Heart left ventricle (tissue), 16 donors: ENCODE results near the gene EIF4G3. TPM values are rescaled to one million over a fixed set of nuclear protein-coding genes. Genes with fewer than 3 reads are reported as not detected.

Experiments
- ATAC-seq, 4 donors: fragments of 200-7000 bp; cut with Tn5 transposase; one replicate each; pipeline ENCODE4 v1.9.1; 2020 to 2022; ENCODE audit warnings: moderate library complexity in 4 of 4, mild to moderate bottlenecking in 3 of 4, moderate number of reproducible peaks in 1 of 4
- DNase-seq, 5 donors: peaks; one replicate each; pipeline ENCODE4 v3.0.0-alpha.2; 2020
- H3K27ac ChIP-seq, 12 donors: fragments of 200-600 bp; sonication (generic) in 4 of 12; one replicate each; pipeline versions ENCODE4 v1.5.0 to v1.8.0; 2016 to 2022; ENCODE audit warnings: mild to moderate bottlenecking in 2 of 12
- H3K27me3 ChIP-seq, 9 donors: fragments of 200-600 bp; sonication (generic) in 2 of 9; one replicate each; pipeline versions ENCODE4 v1.5.1 to v1.8.0; 2016 to 2022; ENCODE audit warnings: mild to moderate bottlenecking in 3 of 9
- H3K36me3 ChIP-seq, 9 donors: fragments of 200-600 bp; sonication (generic) in 2 of 9; one replicate each; pipeline versions ENCODE4 v1.5.0 to v1.8.0; 2018 to 2022; ENCODE audit warnings: mild to moderate bottlenecking in 2 of 9
- H3K4me1 ChIP-seq, 12 donors: fragments of 200-600 bp; sonication (generic) in 4 of 12; one replicate each; pipeline versions ENCODE4 v1.5.0 to v1.8.0; 2016 to 2022; ENCODE audit warnings: mild to moderate bottlenecking in 3 of 12
- H3K4me3 ChIP-seq, 12 donors: fragments of 200-600 bp; sonication (generic) in 4 of 12; one replicate each; pipeline versions ENCODE4 v1.5.0 to v1.8.0; 2017 to 2022; ENCODE audit warnings: mild to moderate bottlenecking in 9 of 12, moderate library complexity in 4 of 12
- H3K9me3 ChIP-seq, 12 donors: fragments of 200-600 bp; sonication (generic) in 4 of 12; one replicate each; pipeline versions ENCODE4 v1.5.0 to v1.8.0; 2016 to 2022; ENCODE audit warnings: mild to moderate bottlenecking in 1 of 12
- POLR2A ChIP-seq, 2 donors: fragments of 450-650 bp; IDR thresholded peaks; one replicate each; pipeline ENCODE4 v1.6.1; 2017; ENCODE audit warnings: antibody characterized with exemption in 2 of 2, mild to moderate bottlenecking in 2 of 2, moderate library complexity in 2 of 2
- WGBS, 4 donors: extraction: QIAGEN DNeasy Blood & Tissue Kit in 2 of 4; methylation state at CpG; one replicate each; pipeline versions ENCODE4 v1.1.5 to v1.1.7; 2013 to 2018; 5-methylcytosine and 5-hydroxymethylcytosine counted together
- intact Hi-C, 10 donors: fragments of 100-400 bp; cut with DNase I; formaldehyde crosslinking; loops; one replicate each; pipeline versions ENCODE4 v1.11.1 to v1.14.2; 2022
- polyA plus RNA-seq, 2 donors: library from polyadenylated mRNA; stranded (reverse); fragments of 200-250 nt; gene quantifications; one replicate each; pipeline ENCODE4 v1.2.3, GENCODE V29; 2013
- total RNA-seq, 9 donors: library from RNA; depleted of rRNA in 2 of 9; stranded (reverse); fragments of >200 nt in 2 of 9; fragmentation: NEBNext Ultra II Directional in 3 of 9; extraction: Animal tissue kit (Norgen Biotek cat#: 25700) in 3 of 9; gene quantifications; one replicate each; pipeline versions ENCODE4 v1.1.0 to v1.2.4, GENCODE V29; 2016 to 2023
- TF ChIP-seq, protein P1 (sequence below), 12 donors: fragments of 200-600 bp; sonication (generic) in 4 of 12; IDR thresholded peaks; one replicate each; pipeline versions ENCODE4 v1.5.0 to v1.8.0; 2018 to 2022; ENCODE audit warnings: antibody characterized with exemption in 12 of 12, mild to moderate bottlenecking in 5 of 12
- donor health status: ischemic (EF 13 %, LVEDD 7.1; RV severe dilation, severe dysfunction).
- donor health status: healthy with polysubstance abuse.
- donor health status: DM: no; HTN: yes; CAD: no.
- donor health status: DM: no; HTN: no; CAD: no.
- donor health status: ischemic (EF 25% LVEDD 6.9; RV normal size, moderate dysfunction).
- donor health status: ischemic (EF 25% LVEDD 5.7; RV mildly dilated, moderate dysfunction).
- donor health status: healthy.
- donor health status: DM: yes; HTN: yes; CAD: no.
- donor health status: ischemic (EF 35%, LVEDD 5.7; RV mildly dilated, moderate dysfunction).
- donor health status: nonischemic (EF 11% LVEDD 7.7; RV severe dilation, severe dysfunction).
- donor health status: DM: yes; HTN: yes; CAD: no.
- donor health status: PGD.
- donor health status: ischemic (EF 29% LVEDD 5.4; RV normal size, mild dysfunction).
- donor health status: nonischemic (EF 23%, LVEDD 6.1; RV moderate dilation, normal function).

The EIF4G3 gene
- total and polyA plus RNA-seq, 11 donors: 14.6 to 49.0 (median 36.2) TPM

DNA sequence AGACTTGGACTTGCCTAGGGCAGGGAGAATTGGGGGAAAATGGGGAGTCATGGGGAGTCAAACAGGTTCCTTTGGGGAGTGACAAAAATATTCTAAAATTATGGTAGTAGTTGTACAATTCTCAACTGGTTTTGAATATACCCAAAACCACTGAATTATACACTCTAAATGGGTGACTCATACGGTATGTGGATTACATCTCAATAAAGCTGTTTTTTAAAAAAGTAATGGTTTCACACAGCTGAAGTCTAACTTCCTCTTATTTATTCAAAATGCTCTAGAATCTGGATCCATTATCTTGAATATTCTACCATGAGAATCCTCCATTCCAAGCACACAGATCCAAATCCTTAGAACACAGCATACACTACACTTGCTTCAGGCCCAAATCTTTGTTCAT lies 11.1 kb downstream of the EIF4G3 start:
- intact Hi-C loops: no loop called here
- no peaks in the 10 kb centered on the region for H3K9me3 ChIP-seq
- no peak for DNase-seq
- WGBS, 4 donors: 91 to 96% (median 93%) methylated on average over 1 of the region's 1 CpG
- ATAC-seq: no peak
- TF ChIP-seq POLR2A (IDR thresholded peaks at IDR 0.05): no peak
- TF ChIP-seq, protein P1, sequence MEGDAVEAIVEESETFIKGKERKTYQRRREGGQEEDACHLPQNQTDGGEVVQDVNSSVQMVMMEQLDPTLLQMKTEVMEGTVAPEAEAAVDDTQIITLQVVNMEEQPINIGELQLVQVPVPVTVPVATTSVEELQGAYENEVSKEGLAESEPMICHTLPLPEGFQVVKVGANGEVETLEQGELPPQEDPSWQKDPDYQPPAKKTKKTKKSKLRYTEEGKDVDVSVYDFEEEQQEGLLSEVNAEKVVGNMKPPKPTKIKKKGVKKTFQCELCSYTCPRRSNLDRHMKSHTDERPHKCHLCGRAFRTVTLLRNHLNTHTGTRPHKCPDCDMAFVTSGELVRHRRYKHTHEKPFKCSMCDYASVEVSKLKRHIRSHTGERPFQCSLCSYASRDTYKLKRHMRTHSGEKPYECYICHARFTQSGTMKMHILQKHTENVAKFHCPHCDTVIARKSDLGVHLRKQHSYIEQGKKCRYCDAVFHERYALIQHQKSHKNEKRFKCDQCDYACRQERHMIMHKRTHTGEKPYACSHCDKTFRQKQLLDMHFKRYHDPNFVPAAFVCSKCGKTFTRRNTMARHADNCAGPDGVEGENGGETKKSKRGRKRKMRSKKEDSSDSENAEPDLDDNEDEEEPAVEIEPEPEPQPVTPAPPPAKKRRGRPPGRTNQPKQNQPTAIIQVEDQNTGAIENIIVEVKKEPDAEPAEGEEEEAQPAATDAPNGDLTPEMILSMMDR (IDR thresholded peaks at IDR 0.05): no peak
- no peaks in the 10 kb centered on the region for H3K27me3 ChIP-seq
- no peak overlapping the region for H3K4me3 ChIP-seq
- H3K27ac ChIP-seq: no peak overlapping the region
- peaks cover 0 to 60% (median 19%) of the 10 kb centered on the region in 9 donors for H3K36me3 ChIP-seq
- H3K4me1 ChIP-seq: peaks cover 0 to 27% (median 3%) of the 10 kb centered on the region in 12 donors

DNA sequence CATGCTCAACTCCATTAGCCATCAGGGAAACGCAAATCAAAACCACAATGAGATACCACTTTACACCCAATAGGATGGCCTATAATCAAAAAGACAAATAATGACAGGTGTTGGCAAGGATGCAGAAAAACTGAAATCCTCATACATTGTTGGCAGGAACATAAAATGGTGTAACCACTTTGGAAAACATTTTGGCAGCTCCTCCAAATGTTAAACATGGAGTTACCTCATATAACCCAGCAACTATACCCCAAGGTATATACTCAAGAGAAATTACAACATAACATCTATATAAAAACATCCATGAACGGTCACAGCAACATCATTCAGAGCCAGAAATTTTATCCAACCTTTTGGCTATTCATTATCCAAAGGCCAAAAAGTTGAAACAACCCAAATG lies 11.6 kb downstream of the EIF4G3 start:
- WGBS, 4 donors: 78 to 92% (median 86%) methylated on average over 2 of the region's 2 CpGs
- ATAC-seq: no peak
- H3K27ac ChIP-seq: no peak overlapping the region
- H3K9me3 ChIP-seq: no peaks in the 10 kb centered on the region
- intact Hi-C loops: no loop called here
- no peaks in the 10 kb centered on the region for H3K27me3 ChIP-seq
- H3K4me1 ChIP-seq: peaks cover 0 to 26% (median 0%) of the 10 kb centered on the region in 12 donors
- TF ChIP-seq, protein P1 (IDR thresholded peaks at IDR 0.05): no peak
- no peak for TF ChIP-seq POLR2A (IDR thresholded peaks at IDR 0.05)
- H3K36me3 ChIP-seq: peaks cover 0 to 59% (median 19%) of the 10 kb centered on the region in 9 donors
- DNase-seq: no peak
- H3K4me3 ChIP-seq: no peak overlapping the region

DNA sequence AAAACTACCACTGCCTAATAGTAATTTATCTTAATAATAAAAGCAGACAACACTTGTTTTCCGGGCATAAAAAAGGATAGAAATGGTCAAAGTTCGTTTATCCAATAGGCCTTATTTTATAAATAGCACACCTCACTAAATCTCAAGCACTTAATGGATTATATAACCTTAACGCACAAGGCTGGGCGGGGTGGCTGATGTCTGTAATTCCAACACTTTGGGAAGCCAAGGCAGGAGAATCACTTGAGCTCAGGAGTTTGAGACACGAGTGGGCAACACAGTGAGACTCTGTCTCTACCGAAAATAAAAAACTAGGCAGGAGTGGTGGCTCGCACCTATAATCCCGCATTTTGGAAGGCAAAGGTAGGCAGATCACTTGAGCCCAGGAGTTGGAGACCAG lies 12.4 kb downstream of the EIF4G3 start:
- DNase-seq (no peak), ATAC-seq (no peak)
- Histone ChIP-seq H3K27ac (no peak overlapping the region), H3K36me3 (peaks cover 0 to 57% (median 20%) of the 10 kb centered on the region in 9 donors), H3K4me3 (no peak overlapping the region), H3K27me3 (no peaks in the 10 kb centered on the region), H3K4me1 (peaks cover 0 to 26% (median 0%) of the 10 kb centered on the region in 12 donors), H3K9me3 (no peaks in the 10 kb centered on the region)
- intact Hi-C loops: no loop called here
- 79 to 84% (median 84%) methylated on average over 8 of the region's 8 CpGs for WGBS, 4 donors
- TF ChIP-seq, protein P1 (IDR thresholded peaks at IDR 0.05): no peak
- TF ChIP-seq POLR2A (IDR thresholded peaks at IDR 0.05): no peak

DNA sequence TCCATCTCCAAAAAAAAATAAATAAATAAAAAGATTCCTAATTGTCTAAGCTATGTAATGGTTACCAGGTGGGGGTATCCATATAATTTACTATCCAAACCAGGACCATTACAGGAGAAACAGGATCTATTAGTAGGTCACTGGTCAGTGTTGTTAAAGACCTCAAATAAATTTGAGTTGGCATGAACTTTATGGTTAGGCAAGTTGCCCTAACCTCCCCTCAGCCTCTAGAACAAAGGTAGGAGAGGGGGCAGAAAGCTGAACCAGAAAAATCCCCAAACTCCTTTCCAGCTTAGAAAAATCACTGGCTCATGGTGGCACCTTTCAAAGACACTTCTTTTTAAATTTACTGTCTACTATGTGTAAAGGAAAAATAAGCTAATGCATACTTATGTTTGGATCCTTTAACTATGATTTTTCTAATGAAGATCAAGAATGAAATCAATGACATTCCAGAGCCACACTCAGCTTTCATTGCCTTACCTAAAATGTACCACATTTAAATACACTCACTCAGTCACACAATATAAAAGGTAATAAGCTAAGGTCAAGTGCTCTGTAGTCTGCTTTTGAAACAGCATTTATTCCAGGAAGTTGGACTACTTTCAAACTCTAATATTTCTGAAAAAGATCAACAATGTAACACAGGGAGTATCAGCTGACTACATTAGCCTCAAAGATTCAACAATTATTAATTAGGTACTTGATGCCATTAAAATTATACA lies 13.8 kb downstream of the EIF4G3 start:
- TF ChIP-seq, protein P1 (IDR thresholded peaks at IDR 0.05): no peak
- no peak for TF ChIP-seq POLR2A (IDR thresholded peaks at IDR 0.05)
- no peak overlapping the region for H3K27ac ChIP-seq
- intact Hi-C loops: no loop called here

More for the DNA sequence above, 13.8 kb downstream of the EIF4G3 start:
- peaks cover 0 to 26% (median 0%) of the 10 kb centered on the region in 12 donors for H3K4me1 ChIP-seq
- no peaks in the 10 kb centered on the region for H3K27me3 ChIP-seq
- no peaks in the 10 kb centered on the region for H3K9me3 ChIP-seq
- ATAC-seq (no peak), DNase-seq (no peak)
- no peak overlapping the region for H3K4me3 ChIP-seq
- H3K36me3 ChIP-seq: peaks cover 0 to 49% (median 15%) of the 10 kb centered on the region in 9 donors
